Activated naive CD8-positive, alpha-beta T cell treated with anti-CD3 and anti-CD28 coated beads, Interleukin-2, amount 10 ng/mL, durations not matched to agents 7 days and 5 days (primary cell): ENCODE results near the gene NAA25. TPM values are rescaled to one million over a fixed set of nuclear protein-coding genes. Genes with fewer than 3 reads are reported as not detected.
A peak's percentile ranks its signal among the peaks of the same experiment; 100 is the strongest.

Source experiments
- ATAC-seq: fragments of 150-1000 bp; cut with Tn5 transposase; one replicate; pipeline ENCODE4 v1.10.0; 2021; ENCODE audit warnings: low read depth, moderate library complexity
- POLR2A ChIA-PET: fragments of 350-600 bp; sonication (Branson Sonifier 250); formaldehyde crosslinking; loops from one replicate; lab custom pipeline; 2021; ENCODE audit warnings: antibody characterized with exemption; lab: Charles Lee
- DNase-seq: peaks from one replicate; pipeline ENCODE4 v3.0.0; 2021
- H3K27ac Mint-ChIP-seq: one replicate; pipeline ENCODE4 v1.8.0; 2022; ENCODE audit warnings: mild to moderate bottlenecking, mixed read lengths
- H3K27me3 Mint-ChIP-seq: one replicate; pipeline ENCODE4 v1.8.0; 2022; ENCODE audit warnings: mild to moderate bottlenecking, moderate library complexity, mixed read lengths
- H3K36me3 Mint-ChIP-seq: one replicate; pipeline ENCODE4 v1.8.0; 2021; ENCODE audit warnings: mild to moderate bottlenecking, mixed read lengths
- H3K4me1 Mint-ChIP-seq: one replicate; pipeline ENCODE4 v1.8.0; 2021; ENCODE audit warnings: mixed read lengths
- H3K4me3 Mint-ChIP-seq: one replicate; pipeline ENCODE4 v1.8.0; 2022; ENCODE audit warnings: mild to moderate bottlenecking, moderate library complexity, mixed read lengths
- H3K9me3 Mint-ChIP-seq: one replicate; pipeline ENCODE4 v1.8.0; 2021; ENCODE audit warnings: mixed read lengths
- total RNA-seq, 2 experiments: library from RNA; stranded (reverse); gene quantifications; one replicate each; pipeline ENCODE4 v1.2.3, GENCODE V29; 2021

The NAA25 gene
- total RNA-seq, 2 experiments from 2014 or later, result 26.0 to 28.5 TPM

DNA sequence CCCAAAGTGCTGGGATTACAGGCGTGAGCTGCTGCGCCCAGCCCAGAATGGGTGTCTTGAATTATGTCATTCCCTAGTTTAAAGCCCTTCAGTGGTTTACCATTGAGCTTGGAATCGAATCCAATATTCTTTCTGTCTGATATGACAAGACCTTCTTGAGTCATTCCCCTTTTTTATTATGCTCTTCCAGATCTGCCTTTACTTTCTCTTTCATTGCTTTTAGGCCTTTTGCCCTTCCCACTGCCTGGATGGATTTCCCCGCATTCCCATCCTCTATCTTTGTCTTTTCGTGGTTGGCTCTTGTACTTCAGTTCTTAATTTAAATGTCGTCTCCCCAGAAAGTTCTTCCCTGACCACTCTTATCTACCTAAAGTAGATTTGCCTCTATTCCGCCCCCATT is 18.3 kb upstream of the NAA25 start:
- Mint-ChIP-seq H3K9me3 (no peaks in the 10 kb centered on the region), H3K27me3 (peaks cover 2% of the 10 kb centered on the region)

DNA sequence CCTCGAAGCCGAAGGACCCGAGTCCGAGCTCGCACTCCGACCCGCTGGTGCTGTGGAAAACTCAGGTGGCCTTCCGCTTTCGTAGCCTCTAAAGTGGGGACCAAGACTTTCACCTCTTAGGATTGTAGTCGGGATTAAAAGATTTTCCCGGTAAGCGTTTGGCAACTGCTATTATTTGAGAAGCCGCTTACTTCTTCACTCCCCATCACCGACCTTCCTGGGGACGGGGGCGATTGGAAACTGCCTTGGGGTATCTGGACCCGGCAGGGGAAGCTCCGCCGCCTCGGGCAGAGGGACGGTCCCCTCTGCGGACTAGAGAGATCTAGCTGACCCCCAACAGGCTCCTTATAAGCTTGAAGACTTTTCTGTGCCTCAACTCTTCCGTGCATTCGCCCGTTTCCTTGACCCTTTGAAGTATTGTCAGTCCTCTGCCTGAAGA is 17.4 kb upstream of the NAA25 start:
- ATAC-seq (no peak), DNase-seq (peak; percentile 38)
- no peaks in the 10 kb centered on the region for H3K9me3 Mint-ChIP-seq
- H3K36me3 Mint-ChIP-seq, result peaks cover 7% of the 10 kb centered on the region
- POLR2A ChIA-PET, result interaction anchor here (0.7 to 8.8 kb wide), 9 partner anchors 11 to 133 kb away, joined by 3 to 146 read pairs (median 5); partner anchors contain the start of genes ERP29, NAA25 and TMEM116
- H3K4me3 Mint-ChIP-seq, result peak overlapping the region; percentile 87
- H3K27me3 Mint-ChIP-seq, result peaks cover 4% of the 10 kb centered on the region
- H3K27ac Mint-ChIP-seq, result peak overlapping the region; percentile 84
- H3K4me1 Mint-ChIP-seq, result peaks cover 38% of the 10 kb centered on the region

More for the DNA sequence above, 18.3 kb upstream of the NAA25 start:
- DNase-seq (no peak), ATAC-seq (no peak)
- peaks cover 45% of the 10 kb centered on the region for H3K4me1 Mint-ChIP-seq
- POLR2A ChIA-PET, result interaction anchor here (1.2 to 8.8 kb wide), 5 partner anchors 12 to 134 kb away, joined by 3 to 146 read pairs (median 23); partner anchors contain the start of genes ERP29, NAA25 and TMEM116
- peak overlapping the region; percentile 84 for H3K27ac Mint-ChIP-seq
- peak overlapping the region; percentile 87 for H3K4me3 Mint-ChIP-seq
- peaks cover 11% of the 10 kb centered on the region for H3K36me3 Mint-ChIP-seq

DNA sequence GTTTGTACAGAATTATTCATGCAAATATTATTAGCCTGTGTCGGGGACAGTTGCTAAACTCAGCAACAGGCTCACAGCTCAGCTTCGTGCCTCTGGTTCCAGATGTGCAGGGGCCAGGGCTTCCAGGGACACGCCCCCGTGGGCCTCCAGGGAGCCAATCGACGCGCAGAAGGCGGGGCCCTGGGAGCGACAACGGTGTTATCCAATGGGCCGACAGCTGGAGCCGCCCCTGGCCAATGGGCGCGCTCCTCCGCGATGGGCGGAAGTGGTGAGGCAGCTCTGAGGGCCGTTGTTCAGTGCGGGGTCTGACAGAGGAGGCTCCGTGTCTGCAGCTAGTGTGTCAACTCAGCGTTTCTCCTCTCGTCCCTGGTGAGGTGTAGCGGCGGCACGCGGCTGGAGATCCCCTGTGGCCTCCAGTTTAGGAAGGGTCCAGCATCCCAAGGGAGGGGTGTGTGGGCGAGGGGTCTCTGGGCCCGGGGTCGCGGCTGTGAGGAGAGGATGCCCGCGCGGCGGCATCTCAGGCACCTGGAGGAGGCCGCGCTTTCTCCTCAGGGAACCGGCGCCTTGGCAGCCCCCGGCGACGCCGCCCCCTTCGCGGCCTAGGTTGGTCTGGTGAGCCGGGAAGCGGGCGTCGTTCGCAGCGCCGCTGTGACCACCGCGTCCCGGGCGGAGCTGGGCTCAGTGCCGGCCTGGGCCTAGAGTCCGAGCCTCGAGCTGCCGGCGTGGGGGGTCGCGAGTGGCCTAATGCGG is 16.8 kb upstream of the NAA25 start, which contains the start of gene TRAFD1:
TRAFD1 (plus strand) TSS at position 311 of the 750 bp plus-strand sequence. CDS start 4,963 bp downstream, outside the sequence.
- peaks cover 7% of the 10 kb centered on the region for H3K36me3 Mint-ChIP-seq
- no peaks in the 10 kb centered on the region for H3K9me3 Mint-ChIP-seq
- peak; percentile 99 for DNase-seq
- H3K4me3 Mint-ChIP-seq, result peak within 1 kb of the TSS; percentile 87
- H3K27me3 Mint-ChIP-seq, result peaks cover 4% of the 10 kb centered on the region
- peaks cover 36% of the 10 kb centered on the region for H3K4me1 Mint-ChIP-seq
- peak within 1 kb of the TSS; percentile 84 for H3K27ac Mint-ChIP-seq
- peak; percentile 99 for ATAC-seq
- POLR2A ChIA-PET, result interaction anchor here (0.6 to 8.8 kb wide), 14 partner anchors 10 to 813 kb away, joined by 3 to 146 read pairs (median 4); partner anchors contain the start of genes ERP29, NAA25, OAS3 and TMEM116

DNA sequence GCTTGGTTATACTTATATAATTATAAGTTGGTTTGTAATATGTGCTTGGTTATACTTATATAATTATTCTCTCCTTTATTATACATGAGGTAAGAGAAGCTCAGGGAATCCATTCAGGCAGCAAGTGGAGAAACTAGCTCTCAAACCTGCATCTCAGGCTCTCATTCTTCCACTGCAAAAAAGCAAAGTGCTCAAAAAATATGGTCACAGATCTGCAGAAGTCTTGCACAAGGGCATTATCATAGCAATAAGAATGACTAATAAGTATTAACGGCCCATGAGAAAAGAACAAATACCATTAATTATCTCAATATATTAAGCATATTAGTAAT is 16.3 kb upstream of the NAA25 start:
- ATAC-seq (no peak), DNase-seq (no peak)
- POLR2A ChIA-PET, result interaction anchor here (0.6 to 8.8 kb wide), 13 partner anchors 10 to 813 kb away, joined by 3 to 146 read pairs (median 5); partner anchors contain the start of genes ERP29, NAA25, OAS3 and TMEM116
- peaks cover 7% of the 10 kb centered on the region for H3K36me3 Mint-ChIP-seq
- no peak overlapping the region for H3K27ac Mint-ChIP-seq
- peaks cover 35% of the 10 kb centered on the region for H3K4me1 Mint-ChIP-seq
- H3K27me3 Mint-ChIP-seq, result peaks cover 4% of the 10 kb centered on the region
- no peaks in the 10 kb centered on the region for H3K9me3 Mint-ChIP-seq
- peak overlapping the region; percentile 87 for H3K4me3 Mint-ChIP-seq

DNA sequence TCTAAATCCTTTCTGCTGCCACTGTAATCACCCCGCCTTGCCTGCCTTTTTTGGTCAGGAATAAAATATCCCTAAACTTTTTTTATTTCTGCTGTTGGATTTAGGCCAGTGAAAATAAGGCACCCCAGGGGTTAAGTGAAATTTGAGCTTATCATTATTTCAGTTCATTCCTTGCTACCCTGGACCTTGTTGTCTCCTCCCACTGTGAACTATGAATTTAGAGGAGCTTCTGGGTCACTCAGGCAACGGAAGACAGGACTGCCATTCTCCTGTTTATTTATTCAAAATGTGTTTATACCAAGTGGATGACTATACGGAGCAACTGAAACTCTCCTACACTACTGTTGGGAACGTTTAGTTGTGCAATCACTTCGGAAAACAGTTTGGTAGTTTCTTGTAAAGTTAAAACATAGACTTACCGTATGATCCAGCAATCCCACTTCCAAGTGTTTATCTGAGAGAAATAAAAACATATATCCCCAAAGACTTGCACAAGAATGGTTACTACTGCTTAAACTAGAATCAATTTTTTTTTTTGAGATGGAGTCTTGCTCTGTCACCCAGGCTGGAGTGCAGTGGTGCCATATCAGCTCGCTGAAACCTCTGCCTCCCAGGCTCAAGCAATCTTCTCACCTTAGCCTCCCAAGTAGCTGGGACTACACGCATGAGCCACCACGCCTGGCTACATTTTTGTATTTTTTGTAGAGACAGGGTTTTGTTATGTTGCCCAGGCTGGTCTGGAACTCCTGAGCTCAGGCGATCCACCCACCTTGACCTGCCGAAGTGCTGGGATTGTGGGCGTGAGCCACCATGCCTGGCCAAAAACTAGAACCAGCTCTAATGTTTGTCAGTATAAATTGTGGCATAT is 14.5 kb upstream of the NAA25 start:
- DNase-seq, result no peak
- H3K4me1 Mint-ChIP-seq, result peaks cover 24% of the 10 kb centered on the region
- POLR2A ChIA-PET, result interaction anchor here (2.8 kb wide), 1 partner anchor 14 kb away, joined by 15 read pairs; the partner anchor contains the start of gene NAA25
- H3K9me3 Mint-ChIP-seq, result no peaks in the 10 kb centered on the region
- no peak for ATAC-seq
- H3K36me3 Mint-ChIP-seq, result peaks cover 5% of the 10 kb centered on the region
- H3K4me3 Mint-ChIP-seq, result no peak overlapping the region
- peaks cover 7% of the 10 kb centered on the region for H3K27me3 Mint-ChIP-seq
- H3K27ac Mint-ChIP-seq, result no peak overlapping the region

DNA sequence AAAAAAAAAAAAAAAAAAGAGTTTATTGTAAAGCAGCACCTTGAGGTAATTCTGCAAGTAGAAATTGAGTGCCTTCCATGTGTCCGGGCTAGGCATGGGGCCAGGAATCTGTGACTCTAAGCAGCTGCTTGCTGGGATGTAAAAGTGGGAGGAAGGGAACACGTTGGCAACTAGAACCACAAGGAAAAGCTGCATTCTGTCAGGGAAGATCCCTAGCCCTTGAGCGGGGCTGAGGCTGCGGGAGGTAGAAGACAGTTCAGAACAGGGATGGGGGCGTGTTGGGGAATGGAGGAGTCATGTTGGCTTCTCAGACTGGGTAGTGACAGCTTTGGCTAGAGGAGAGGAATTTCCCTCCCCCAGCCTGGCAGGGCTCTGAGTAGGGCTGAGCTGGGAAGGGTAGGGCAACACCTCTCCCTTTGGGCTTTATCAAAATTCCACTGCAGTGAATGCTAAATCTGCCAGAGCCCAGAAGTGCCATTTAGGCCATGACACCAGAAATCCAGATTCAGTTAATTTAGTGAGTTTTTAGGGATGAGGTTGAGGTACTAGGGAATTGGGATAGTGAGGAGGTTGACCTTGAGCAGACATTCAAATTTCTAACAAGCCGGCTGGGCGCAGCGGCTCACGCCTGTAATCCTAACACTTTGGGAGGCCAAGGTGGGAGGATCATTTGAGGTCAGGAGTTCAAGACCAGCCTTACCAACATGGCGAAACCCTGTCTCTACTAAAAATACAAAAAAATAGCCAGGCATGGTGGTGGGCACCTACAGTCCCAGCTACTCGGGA is 13.4 kb upstream of the NAA25 start:
- POLR2A ChIA-PET, result interaction anchor here (0.7 to 2.8 kb wide), 2 partner anchors 13 to 38 kb away, joined by 6 to 15 read pairs; partner anchors contain the start of gene NAA25
- ATAC-seq (no peak), DNase-seq (no peak)
- no peak overlapping the region for H3K27ac Mint-ChIP-seq
- peaks cover under 1% of the 10 kb centered on the region for H3K36me3 Mint-ChIP-seq
- H3K27me3 Mint-ChIP-seq, result peaks cover 7% of the 10 kb centered on the region
- peaks cover 19% of the 10 kb centered on the region for H3K4me1 Mint-ChIP-seq
- no peaks in the 10 kb centered on the region for H3K9me3 Mint-ChIP-seq
- H3K4me3 Mint-ChIP-seq, result no peak overlapping the region

DNA sequence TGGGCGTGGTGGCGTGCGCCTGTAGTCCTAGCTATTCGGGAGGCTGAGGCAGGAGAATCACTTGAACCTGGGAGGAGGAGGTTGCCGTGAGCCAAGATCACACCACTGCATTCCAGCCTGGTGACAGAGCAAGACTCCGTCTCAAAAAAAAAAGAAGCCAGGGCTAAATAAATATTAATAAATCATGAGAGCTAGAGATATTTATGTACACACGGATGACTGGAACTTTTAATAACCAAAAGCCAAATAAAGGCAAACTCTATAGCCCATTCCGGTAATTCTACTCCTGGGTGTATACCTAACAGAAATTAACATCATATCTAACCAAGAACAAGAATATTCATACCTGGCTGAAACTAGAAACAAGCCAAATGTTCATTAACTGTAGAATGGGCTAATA is 9.1 kb upstream of the NAA25 start:
- POLR2A ChIA-PET, result interaction anchor here (0.8 to 4.8 kb wide), 2 partner anchors 8 to 9 kb away, joined by 5 to 58 read pairs; partner anchors contain the start of genes NAA25 and TRAFD1
- H3K27me3 Mint-ChIP-seq, result peaks cover 7% of the 10 kb centered on the region
- no peaks in the 10 kb centered on the region for H3K9me3 Mint-ChIP-seq
- H3K27ac Mint-ChIP-seq, result no peak overlapping the region
- peaks cover 16% of the 10 kb centered on the region for H3K4me1 Mint-ChIP-seq
- DNase-seq (no peak), ATAC-seq (no peak)
- no peak overlapping the region for H3K4me3 Mint-ChIP-seq
- H3K36me3 Mint-ChIP-seq, result no peaks in the 10 kb centered on the region

DNA sequence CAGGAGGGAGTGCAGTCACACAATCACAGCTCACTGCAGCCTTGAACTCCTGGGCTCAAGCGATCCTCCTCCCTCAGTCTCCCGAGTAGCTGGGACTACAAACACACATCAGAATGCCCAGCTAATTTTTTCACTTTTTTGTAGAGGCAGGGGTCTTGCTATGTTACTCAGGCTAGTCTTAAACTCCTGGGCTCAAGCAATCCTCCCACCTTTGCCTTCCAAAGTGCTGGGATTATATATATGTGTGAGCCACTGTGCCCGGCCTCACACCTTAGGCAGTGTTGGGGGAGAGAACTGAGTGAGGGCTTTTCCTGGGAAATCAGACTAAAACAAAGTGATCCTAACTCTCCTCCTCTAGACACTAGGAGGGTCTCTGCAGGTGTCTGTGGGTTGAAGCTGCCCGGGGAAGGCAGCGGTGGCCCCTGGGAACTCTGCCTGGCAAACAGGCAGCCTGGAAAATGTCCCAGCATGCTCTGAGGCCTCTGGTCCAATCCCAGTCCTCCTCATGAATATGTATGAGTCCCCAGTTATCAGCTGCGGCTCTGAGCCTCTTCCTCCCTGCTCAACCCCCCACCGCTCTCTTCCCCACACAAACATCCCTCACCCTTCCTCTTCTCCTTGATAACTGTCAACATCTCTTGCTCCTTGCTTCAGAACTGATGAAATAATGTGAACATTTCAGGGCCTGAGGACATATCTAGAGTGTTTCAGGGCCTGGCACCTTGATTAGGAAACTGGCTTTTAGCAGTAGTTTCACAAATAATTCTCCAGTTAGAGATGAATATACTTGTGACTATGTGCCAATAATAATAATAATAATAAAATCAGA is 7.9 kb upstream of the NAA25 start:
- peak overlapping the region; percentile 86 for H3K27ac Mint-ChIP-seq
- POLR2A ChIA-PET, result interaction anchor here (0.6 to 4.8 kb wide), 5 partner anchors 8 to 274 kb away, joined by 3 to 58 read pairs (median 4); partner anchors contain the start of genes MAPKAPK5, NAA25 and TRAFD1
- H3K4me1 Mint-ChIP-seq, result peaks cover 16% of the 10 kb centered on the region
- no peaks in the 10 kb centered on the region for H3K9me3 Mint-ChIP-seq
- ATAC-seq (peak; percentile 94), DNase-seq (peak; percentile 39)
- H3K27me3 Mint-ChIP-seq, result peaks cover 2% of the 10 kb centered on the region
- no peaks in the 10 kb centered on the region for H3K36me3 Mint-ChIP-seq
- peak overlapping the region; percentile 72 for H3K4me3 Mint-ChIP-seq

DNA sequence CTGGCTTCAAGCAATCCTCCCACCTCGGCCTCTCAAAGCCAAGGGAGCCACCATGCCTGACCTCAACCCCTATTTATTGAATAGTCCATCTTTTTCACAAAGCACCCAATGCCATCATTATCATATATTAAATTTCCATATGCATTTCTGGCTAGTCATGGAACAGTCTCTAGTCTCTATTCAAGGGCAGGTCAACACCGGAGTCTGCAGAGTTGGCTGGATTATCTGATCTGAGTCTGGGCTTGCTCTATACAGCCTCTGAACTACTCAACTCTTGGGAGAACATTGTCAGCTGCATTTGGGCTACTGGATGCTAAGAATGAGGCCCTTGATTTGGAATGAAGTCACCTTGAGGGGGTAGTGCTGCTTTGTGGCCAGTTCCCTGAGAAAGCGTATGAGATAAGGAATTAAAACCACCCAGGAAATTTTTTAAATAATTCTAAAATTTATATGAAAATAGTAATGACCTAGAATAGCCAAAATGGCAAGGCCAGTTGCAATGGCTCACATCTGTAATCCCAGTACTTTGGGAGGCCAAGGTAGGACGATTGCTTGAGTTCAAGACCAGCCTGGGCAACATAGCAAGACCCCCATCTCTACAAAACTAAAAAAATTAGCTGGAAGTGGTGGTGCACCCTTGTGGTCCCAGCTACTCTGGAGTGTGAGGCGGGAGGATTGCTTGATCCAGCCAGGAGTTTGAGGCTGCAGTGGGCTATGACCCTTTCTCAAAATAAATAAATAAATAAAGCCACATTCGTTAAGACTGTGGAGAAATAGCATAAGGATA is 6.9 kb upstream of the NAA25 start:
- Mint-ChIP-seq H3K36me3 (no peaks in the 10 kb centered on the region), H3K4me3 (no peak overlapping the region), H3K27me3 (peaks cover 2% of the 10 kb centered on the region), H3K27ac (no peak overlapping the region), H3K9me3 (no peaks in the 10 kb centered on the region), H3K4me1 (peaks cover 14% of the 10 kb centered on the region)
- ATAC-seq (no peak), DNase-seq (no peak)
- POLR2A ChIA-PET, result interaction anchor here (0.6 to 4.8 kb wide), 3 partner anchors 11 to 364 kb away, joined by 3 to 58 read pairs (median 5); partner anchors contain the start of gene TRAFD1

DNA sequence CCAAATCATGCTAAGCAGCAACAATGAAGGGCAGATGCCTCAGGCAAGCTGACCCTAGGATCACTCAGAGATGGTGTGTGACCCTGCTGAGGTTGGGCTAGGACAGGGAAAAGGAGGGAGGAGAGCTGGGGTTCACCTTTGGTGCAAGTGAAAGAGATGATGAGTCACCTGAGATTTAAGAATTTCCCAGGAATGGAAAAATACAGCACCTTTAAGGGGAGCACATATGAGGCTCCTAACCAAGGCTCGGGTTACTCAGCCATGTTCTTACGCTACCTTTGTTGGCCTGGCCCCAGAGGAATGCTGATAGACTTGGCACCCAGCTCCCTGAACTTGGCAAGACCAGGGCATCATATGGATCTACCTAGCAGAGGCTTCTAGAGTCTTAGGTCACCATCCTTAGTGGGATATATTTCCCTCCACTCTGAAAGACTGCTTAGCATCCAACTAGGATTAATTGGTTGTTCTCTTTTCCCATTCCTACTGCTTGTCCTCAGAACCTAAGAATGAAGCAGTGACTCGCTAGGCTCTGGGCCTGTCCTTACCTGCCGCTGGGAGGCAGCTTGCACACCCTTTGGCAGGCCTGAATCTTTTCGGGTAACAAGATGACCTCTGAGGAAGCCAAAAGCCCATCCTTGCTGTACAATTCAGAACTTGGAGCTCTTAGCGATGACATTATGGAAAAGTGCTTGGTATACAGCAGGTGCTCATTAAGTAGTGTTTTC is 4.0 kb upstream of the NAA25 start:
- peaks cover 13% of the 10 kb centered on the region for H3K4me1 Mint-ChIP-seq
- H3K27me3 Mint-ChIP-seq, result no peaks in the 10 kb centered on the region
- ATAC-seq, result no peak
- DNase-seq, result no peak
- H3K4me3 Mint-ChIP-seq, result no peak overlapping the region
- no peaks in the 10 kb centered on the region for H3K36me3 Mint-ChIP-seq
- no peaks in the 10 kb centered on the region for H3K9me3 Mint-ChIP-seq
- POLR2A ChIA-PET, result interaction anchor here (2.1 kb wide), 1 partner anchor 13 kb away, joined by 17 read pairs; the partner anchor contains the start of gene TRAFD1
- no peak overlapping the region for H3K27ac Mint-ChIP-seq
